HEK293 (cell line): Measurements from ENCODE around the gene TOP3B.

Experiments
- CTCF ChIA-PET: fragments of 350-600 bp; formaldehyde crosslinking; extraction: SDS; loops from one replicate; lab custom pipeline; 2021; ENCODE audit warnings: antibody characterized with exemption; lab: Yijun Ruan, JAX
- POLR2A ChIA-PET: fragments of 300-600 bp; formaldehyde crosslinking; extraction: SDS; loops from one replicate; lab custom pipeline; 2020; ENCODE audit warnings: antibody characterized with exemption, inconsistent platforms; lab: Yijun Ruan, JAX
- H3K27ac ChIP-seq: fragments of 200-500 bp; sonication (Bioruptor generic); 2 replicates; pipeline ENCODE4 v1.5.1; 2014; ENCODE audit warnings: low read depth, low read length, control low read depth, inconsistent platforms; ENCODE audit errors: extremely low read depth
- H3K36me3 ChIP-seq, 2 experiments: fragments of 200-500 bp in 1 of 2; sonication (Bioruptor generic) in 1 of 2; 1 replicate in 1 of 2; 2 replicates in 1 of 2; pipeline ENCODE4 v1.5.1; 2014 to 2017; ENCODE audit warnings: inconsistent platforms in 2 of 2, low read length in 2 of 2; ENCODE audit not compliant: control insufficient read depth in 2 of 2, insufficient read depth in 1 of 2
- H3K4me1 ChIP-seq: fragments of 200-500 bp; sonication (Bioruptor generic); 2 replicates; pipeline ENCODE4 v1.5.1; 2014; ENCODE audit warnings: mild to moderate bottlenecking, low read length, inconsistent platforms; ENCODE audit not compliant: control insufficient read depth, insufficient read depth
- H3K4me3 ChIP-seq: 2 replicates; pipeline ENCODE4 v1.5.1; 2011; ENCODE audit warnings: low read depth, mild to moderate bottlenecking, control low read depth, low read length, moderate library complexity
- H3K9me3 ChIP-seq: fragments of 200-500 bp; sonication (Bioruptor generic); 2 replicates; pipeline ENCODE4 v1.5.1; 2014; ENCODE audit warnings: low read depth, low read length, inconsistent platforms; ENCODE audit not compliant: control insufficient read depth, insufficient read depth
- BCL11A ChIP-seq: fragments of 450-650 bp; formaldehyde crosslinking; IDR thresholded peaks from 2 replicates; pipeline ENCODE4 v1.5.1; 2016; ENCODE audit warnings: low read depth, missing biosample characterization, missing genetic modification characterization
- KLF7 ChIP-seq: fragments of 450-650 bp; formaldehyde crosslinking; IDR thresholded peaks from 2 replicates; pipeline ENCODE4 v1.5.1; 2016; ENCODE audit warnings: missing biosample characterization, missing genetic modification characterization, borderline replicate concordance
- SP3 ChIP-seq: fragments of 450-650 bp; formaldehyde crosslinking; IDR thresholded peaks from 2 replicates; pipeline ENCODE4 v1.5.1; 2016; ENCODE audit warnings: missing biosample characterization, missing genetic modification characterization
- YY2 ChIP-seq: fragments of 450-650 bp; formaldehyde crosslinking; IDR thresholded peaks from 2 replicates; pipeline ENCODE4 v1.5.1; 2016; ENCODE audit warnings: missing biosample characterization, missing genetic modification characterization
- ZFP41 ChIP-seq: fragments of 450-650 bp; formaldehyde crosslinking; IDR thresholded peaks from 2 replicates; pipeline ENCODE4 v1.5.1; 2016; ENCODE audit warnings: missing biosample characterization, missing genetic modification characterization, borderline replicate concordance
- ZIC2 ChIP-seq: fragments of 450-650 bp; formaldehyde crosslinking; IDR thresholded peaks from 2 replicates; pipeline ENCODE4 v1.5.1; 2016; ENCODE audit warnings: missing biosample characterization, missing genetic modification characterization
- ZNF221 ChIP-seq: fragments of 450-650 bp; formaldehyde crosslinking; IDR thresholded peaks from 2 replicates; pipeline ENCODE4 v1.5.1; 2017; ENCODE audit warnings: missing biosample characterization, missing genetic modification characterization, borderline replicate concordance
- ZNF23 ChIP-seq: fragments of 450-650 bp; formaldehyde crosslinking; IDR thresholded peaks from 2 replicates; pipeline ENCODE4 v1.5.1; 2016; ENCODE audit warnings: missing biosample characterization, missing genetic modification characterization, borderline replicate concordance
- ZNF274 ChIP-seq, 2 experiments: fragments of 200-500 bp in 1 of 2; fragments of 450-650 bp in 1 of 2; sonication (Bioruptor generic) in 1 of 2; formaldehyde crosslinking in 1 of 2; IDR thresholded peaks; 2 replicates each; pipeline versions ENCODE4 v1.5.1 to v1.6.1; 2014 to 2016; ENCODE audit warnings: borderline replicate concordance in 1 of 2, inconsistent platforms in 1 of 2, low read length in 1 of 2, missing biosample characterization in 1 of 2, missing genetic modification characterization in 1 of 2
- ZNF394 ChIP-seq: fragments of 450-650 bp; formaldehyde crosslinking; IDR thresholded peaks from 2 replicates; pipeline ENCODE4 v1.5.1; 2016; ENCODE audit warnings: missing biosample characterization, missing genetic modification characterization, mild to moderate bottlenecking, moderate library complexity, borderline replicate concordance
- ZNF433 ChIP-seq: fragments of 450-650 bp; formaldehyde crosslinking; IDR thresholded peaks from 2 replicates; pipeline ENCODE4 v1.5.1; 2016; ENCODE audit warnings: missing biosample characterization, missing genetic modification characterization, low read depth
- ZNF501 ChIP-seq: fragments of 450-650 bp; formaldehyde crosslinking; IDR thresholded peaks from 2 replicates; pipeline ENCODE4 v1.5.1; 2016; ENCODE audit warnings: missing biosample characterization, missing genetic modification characterization
- ZNF529 ChIP-seq: fragments of 450-650 bp; formaldehyde crosslinking; IDR thresholded peaks from 2 replicates; pipeline ENCODE4 v1.5.1; 2017; ENCODE audit warnings: missing genetic modification characterization, missing biosample characterization; ENCODE audit not compliant: insufficient replicate concordance
- ZNF677 ChIP-seq: fragments of 450-650 bp; IDR thresholded peaks from 2 replicates; pipeline ENCODE4 v1.5.0; 2018; ENCODE audit warnings: missing biosample characterization, mild to moderate bottlenecking, missing genetic modification characterization, moderate library complexity
- ZNF768 ChIP-seq: fragments of 450-650 bp; formaldehyde crosslinking; IDR thresholded peaks from 2 replicates; pipeline ENCODE4 v1.5.1; 2018; ENCODE audit warnings: missing biosample characterization, mild to moderate bottlenecking, missing genetic modification characterization
- ZNF792 ChIP-seq: fragments of 450-650 bp; formaldehyde crosslinking; IDR thresholded peaks from 2 replicates; pipeline ENCODE4 v1.5.1; 2016; ENCODE audit warnings: missing biosample characterization, missing genetic modification characterization
- ZNF843 ChIP-seq: fragments of 450-650 bp; formaldehyde crosslinking; IDR thresholded peaks from 2 replicates; pipeline ENCODE4 v1.5.1; 2016; ENCODE audit warnings: missing biosample characterization, missing genetic modification characterization
- ZSCAN30 ChIP-seq: fragments of 450-650 bp; IDR thresholded peaks from 2 replicates; pipeline ENCODE4 v1.5.1; 2018; ENCODE audit warnings: missing biosample characterization, mild to moderate bottlenecking, missing genetic modification characterization, moderate library complexity
- TF ChIP-seq, protein P1 (sequence below): fragments of 450-650 bp; formaldehyde crosslinking; IDR thresholded peaks from 2 replicates; pipeline ENCODE4 v1.5.1; 2017; ENCODE audit warnings: missing biosample characterization, missing genetic modification characterization
- TF ChIP-seq, protein P2 (sequence below): fragments of 450-650 bp; formaldehyde crosslinking; IDR thresholded peaks from 2 replicates; pipeline ENCODE4 v1.5.1; 2016; ENCODE audit warnings: missing biosample characterization, missing genetic modification characterization
- TF ChIP-seq, protein P3 (sequence below): fragments of 450-650 bp; formaldehyde crosslinking; IDR thresholded peaks from 2 replicates; pipeline ENCODE4 v1.5.1; 2016; ENCODE audit warnings: missing biosample characterization, missing genetic modification characterization

TOP3B gene

GRCh38 chr22:21991304-21991596 is 8.7 kb upstream of the TOP3B start:
- CTCF ChIA-PET: interaction anchor here (0.7 to 1.1 kb wide), 3 partner anchors 19 to 23 kb away, joined by 3 to 5 read pairs (median 3); no protein-coding TSS in a partner anchor
- Histone ChIP-seq H3K9me3 (no peaks in the 10 kb centered on the region), H3K36me3 (no peaks in the 10 kb centered on the region), H3K27ac (no peak overlapping the region), H3K4me3 (no peak overlapping the region), H3K4me1 (no peaks in the 10 kb centered on the region)
- POLR2A ChIA-PET: no interaction called here
- no peak for TF ChIP-seq ZNF529 (tag by site-specific recombination)
- TF ChIP-seq ZNF843 (tag by site-specific recombination): no peak
- no peak for TF ChIP-seq YY2 (tag by site-specific recombination)
- no peak for TF ChIP-seq ZSCAN30 (tag by site-specific recombination)

DNA sequence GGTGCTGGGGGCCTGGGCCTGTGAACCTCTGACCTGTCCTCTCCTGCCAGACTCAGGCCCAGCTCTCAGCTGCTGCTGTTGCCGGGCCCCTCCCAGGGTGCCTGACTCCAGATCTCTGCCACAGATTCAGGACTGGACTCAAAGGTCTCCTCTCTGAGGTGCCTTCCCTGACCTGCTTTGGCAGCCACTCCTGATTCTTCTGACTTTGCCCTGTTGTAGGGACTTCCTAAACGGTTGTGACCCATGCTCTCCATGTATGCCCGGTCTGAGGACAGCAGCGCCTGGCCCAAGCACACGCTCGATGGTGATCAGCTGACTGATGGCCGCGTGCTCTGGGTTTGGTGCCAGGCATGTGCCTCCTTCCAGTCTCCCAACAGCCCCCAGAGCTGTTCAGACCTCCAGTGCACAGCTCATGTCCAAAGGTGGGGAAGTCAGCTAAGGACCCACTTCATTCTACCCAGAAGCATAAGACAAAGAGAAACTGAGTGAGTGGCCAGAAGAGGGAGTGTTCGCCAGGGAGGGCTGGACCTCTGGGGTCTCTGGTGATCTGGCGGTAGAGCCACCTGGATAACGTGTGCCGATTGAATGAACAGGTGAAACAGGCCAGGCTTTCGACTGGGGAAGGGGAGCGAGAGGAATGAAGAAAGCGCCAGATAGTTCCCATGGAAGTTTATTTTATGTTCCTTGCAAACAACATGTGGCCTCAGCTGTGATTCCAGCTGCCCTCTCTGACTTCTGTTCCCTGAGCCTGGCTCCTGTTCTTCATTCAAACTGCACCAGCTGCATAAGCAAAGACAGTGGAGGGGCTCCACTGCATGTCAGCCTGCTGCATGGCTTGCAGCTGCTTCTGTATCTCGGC is 8.1 kb upstream of the TOP3B start:
- H3K4me3 ChIP-seq: no peak overlapping the region
- TF ChIP-seq KLF7 (tag by site-specific recombination): no peak
- TF ChIP-seq ZFP41 (tag by site-specific recombination): no peak
- TF ChIP-seq ZNF433 (tag by site-specific recombination): no peak
- TF ChIP-seq ZIC2 (tag by site-specific recombination): no peak
- TF ChIP-seq, protein P1, sequence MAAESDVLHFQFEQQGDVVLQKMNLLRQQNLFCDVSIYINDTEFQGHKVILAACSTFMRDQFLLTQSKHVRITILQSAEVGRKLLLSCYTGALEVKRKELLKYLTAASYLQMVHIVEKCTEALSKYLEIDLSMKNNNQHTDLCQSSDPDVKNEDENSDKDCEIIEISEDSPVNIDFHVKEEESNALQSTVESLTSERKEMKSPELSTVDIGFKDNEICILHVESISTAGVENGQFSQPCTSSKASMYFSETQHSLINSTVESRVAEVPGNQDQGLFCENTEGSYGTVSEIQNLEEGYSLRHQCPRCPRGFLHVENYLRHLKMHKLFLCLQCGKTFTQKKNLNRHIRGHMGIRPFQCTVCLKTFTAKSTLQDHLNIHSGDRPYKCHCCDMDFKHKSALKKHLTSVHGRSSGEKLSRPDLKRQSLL: no peak
- TF ChIP-seq ZNF23: no peak
- no peak for TF ChIP-seq BCL11A (tag by site-specific recombination)
- TF ChIP-seq ZNF394 (tag by site-specific recombination): no peak
- no peak for TF ChIP-seq ZNF274 (IDR thresholded peaks at IDR 0.05; ENCODE audit: low read length)
- no peak for TF ChIP-seq ZNF274 (tag by site-specific recombination; IDR thresholded peaks at IDR 0.05; ENCODE audit: borderline replicate concordance)
- TF ChIP-seq ZNF768 (tag by site-specific recombination): no peak
- no peak for TF ChIP-seq ZNF221 (tag by site-specific recombination)
- TF ChIP-seq, protein P2, sequence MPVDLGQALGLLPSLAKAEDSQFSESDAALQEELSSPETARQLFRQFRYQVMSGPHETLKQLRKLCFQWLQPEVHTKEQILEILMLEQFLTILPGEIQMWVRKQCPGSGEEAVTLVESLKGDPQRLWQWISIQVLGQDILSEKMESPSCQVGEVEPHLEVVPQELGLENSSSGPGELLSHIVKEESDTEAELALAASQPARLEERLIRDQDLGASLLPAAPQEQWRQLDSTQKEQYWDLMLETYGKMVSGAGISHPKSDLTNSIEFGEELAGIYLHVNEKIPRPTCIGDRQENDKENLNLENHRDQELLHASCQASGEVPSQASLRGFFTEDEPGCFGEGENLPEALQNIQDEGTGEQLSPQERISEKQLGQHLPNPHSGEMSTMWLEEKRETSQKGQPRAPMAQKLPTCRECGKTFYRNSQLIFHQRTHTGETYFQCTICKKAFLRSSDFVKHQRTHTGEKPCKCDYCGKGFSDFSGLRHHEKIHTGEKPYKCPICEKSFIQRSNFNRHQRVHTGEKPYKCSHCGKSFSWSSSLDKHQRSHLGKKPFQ (tag by site-specific recombination): no peak
- TF ChIP-seq ZNF501: no peak
- no peak for TF ChIP-seq ZNF529 (tag by site-specific recombination)
- TF ChIP-seq ZNF792: no peak
- no peak for TF ChIP-seq ZNF677
- no peak for TF ChIP-seq SP3 (tag by site-specific recombination)
- TF ChIP-seq, protein P3, sequence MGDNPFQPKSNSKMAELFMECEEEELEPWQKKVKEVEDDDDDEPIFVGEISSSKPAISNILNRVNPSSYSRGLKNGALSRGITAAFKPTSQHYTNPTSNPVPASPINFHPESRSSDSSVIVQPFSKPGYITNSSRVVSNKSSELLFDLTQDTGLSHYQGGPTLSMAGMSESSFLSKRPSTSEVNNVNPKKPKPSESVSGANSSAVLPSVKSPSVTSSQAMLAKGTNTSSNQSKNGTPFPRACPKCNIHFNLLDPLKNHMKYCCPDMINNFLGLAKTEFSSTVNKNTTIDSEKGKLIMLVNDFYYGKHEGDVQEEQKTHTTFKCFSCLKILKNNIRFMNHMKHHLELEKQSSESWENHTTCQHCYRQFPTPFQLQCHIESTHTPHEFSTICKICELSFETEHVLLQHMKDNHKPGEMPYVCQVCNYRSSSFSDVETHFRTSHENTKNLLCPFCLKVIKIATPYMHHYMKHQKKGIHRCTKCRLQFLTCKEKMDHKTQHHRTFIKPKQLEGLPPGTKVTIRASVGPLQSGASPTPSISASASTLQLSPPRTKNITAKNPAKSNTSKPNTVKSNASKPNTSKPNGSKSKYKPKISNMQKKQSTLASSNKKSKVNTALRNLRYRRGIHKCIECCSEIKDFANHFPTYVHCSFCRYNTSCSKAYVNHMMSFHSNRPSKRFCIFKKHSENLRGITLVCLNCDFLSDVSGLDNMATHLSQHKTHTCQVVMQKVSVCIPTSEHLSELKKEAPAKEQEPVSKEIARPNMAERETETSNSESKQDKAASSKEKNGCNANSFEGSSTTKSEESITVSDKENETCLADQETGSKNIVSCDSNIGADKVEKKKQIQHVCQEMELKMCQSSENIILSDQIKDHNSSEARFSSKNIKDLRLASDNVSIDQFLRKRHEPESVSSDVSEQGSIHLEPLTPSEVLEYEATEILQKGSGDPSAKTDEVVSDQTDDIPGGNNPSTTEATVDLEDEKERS (tag by site-specific recombination): no peak
- POLR2A ChIA-PET: no interaction called here
- no peaks in the 10 kb centered on the region for H3K9me3 ChIP-seq
- no peak overlapping the region for H3K27ac ChIP-seq
- H3K36me3 ChIP-seq: no peaks in the 10 kb centered on the region
- CTCF ChIA-PET: interaction anchor here (0.7 to 1.1 kb wide), 4 partner anchors 18 to 120 kb away, joined by 3 to 5 read pairs (median 3); no protein-coding TSS in a partner anchor
- no peaks in the 10 kb centered on the region for H3K4me1 ChIP-seq
